GM21390 (cell line): Measurements from ENCODE around the gene DOK6.

Experiments used
- ATAC-seq: cut with Tn5 transposase; IDR thresholded peaks from one replicate; pipeline ENCODE4 v1.9.1; 2021; ENCODE audit not compliant: unreplicated experiment

DOK6 gene

DNA sequence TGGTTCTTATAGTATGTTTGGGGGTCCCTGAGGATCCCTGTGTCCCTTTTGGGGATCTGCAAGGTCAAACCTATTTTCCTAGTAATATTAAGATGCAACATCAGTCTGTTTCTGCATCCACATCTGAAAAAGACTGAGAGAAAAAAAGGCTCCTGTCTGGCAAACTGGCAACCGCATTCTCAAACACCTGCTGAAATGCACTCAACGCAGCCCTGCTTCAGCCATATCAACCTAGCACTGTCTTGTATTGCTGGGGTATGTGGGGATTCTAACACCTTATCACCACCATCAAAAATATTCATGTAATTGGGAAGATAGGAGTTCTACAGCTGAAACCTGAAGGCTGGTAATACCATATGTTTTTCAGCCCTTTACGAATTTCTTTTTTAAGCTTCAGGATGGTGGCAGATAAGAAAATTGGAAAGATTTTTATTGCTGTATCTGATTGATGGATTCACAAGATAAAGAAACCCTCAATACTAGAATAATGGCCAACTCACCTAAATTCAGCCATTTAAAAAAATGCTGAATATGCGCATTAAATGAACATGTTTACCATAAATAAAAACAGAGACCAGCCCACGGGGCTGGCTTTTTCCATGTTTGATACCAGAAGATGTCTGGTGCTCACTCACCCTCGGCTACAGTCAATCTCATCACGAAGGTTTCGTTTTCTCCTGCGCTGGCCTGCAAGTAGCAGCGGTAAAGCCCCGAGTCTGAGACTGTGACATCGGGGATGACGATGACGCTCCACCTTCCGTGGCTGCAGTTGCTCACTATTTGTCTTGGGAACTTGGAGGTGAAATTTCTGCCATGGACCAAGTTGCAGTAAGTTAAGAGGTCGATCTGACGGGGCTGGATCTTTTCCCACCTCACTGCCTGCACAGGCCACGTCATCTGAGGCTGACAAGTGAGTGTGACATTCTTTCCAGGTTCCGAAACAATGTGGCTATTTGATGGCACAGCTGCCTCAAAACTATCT, 494.7 kb downstream of the DOK6 start:
- ATAC-seq: no peak

DNA sequence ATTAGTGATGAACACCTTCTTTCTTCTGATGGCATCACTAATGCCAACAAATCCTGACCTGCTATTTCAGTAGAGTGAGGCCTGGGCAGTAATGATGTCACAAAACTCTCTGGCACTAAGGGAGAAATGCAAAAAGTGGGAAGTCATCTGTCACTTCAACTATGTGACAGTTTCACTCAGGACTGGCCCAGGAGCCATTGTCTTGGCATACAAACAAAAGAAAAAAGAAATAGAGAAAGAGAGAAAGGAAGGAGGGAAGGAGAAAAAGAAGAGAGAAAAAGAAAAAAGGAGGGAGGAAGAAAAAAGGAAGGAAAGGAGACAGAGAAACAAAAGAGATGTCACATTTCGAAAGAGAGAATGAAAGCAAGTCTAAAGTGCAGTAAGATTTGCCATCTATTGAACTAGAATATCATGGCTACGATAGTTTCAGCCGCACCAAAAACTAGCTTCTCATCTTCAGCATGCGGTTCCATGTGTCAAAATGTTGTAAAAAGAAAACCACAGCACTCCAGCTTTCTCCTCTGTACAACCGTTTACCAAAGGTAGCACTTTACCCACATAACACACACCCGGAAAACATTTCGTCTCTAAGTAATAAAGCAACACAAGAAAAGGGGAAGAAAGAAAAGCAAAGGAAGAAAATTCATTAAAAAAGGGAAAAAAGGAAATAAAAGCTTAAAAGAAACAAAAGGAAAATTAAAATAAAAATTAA, 496.9 kb downstream of the DOK6 start:
- ATAC-seq: peak; percentile 59

DNA sequence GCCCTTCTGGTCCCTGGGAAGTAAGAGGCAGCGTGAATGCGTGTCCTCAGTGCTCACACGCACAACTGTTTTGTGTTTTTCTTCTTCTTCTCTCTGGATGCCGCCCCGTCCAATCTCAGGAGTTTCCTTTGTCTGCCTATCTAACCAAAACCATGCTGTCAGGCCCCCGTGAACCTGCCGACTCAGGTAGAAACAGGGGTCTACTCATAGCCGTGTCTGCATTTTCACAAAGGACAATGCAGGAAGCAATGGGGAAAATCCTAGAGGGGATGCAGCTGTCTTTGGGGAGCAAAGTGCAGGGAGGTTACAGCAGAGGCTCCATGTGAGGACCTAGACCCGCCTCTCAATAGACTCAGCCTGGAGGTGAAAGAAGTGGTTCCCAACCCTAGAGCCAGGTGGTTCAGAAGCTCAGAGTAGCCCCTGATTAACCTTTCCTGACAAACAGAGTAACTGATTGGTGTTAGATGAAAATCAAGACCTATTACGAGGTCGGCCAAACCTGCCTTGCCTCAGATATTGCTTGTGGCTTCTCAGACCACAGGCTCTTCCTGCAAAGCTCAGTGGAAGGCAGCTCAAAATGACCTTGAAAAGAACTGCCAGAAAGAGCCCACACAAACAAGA, 497.7 kb downstream of the DOK6 start:
- ATAC-seq: peak; percentile 28
